HEK293T (cell line): Measurements from ENCODE around the gene C11orf68.
A peak's percentile ranks its signal among the peaks of the same experiment; 100 is the strongest.

Experiments
- CTCF ChIA-PET: fragments of 350-600 bp; formaldehyde crosslinking; extraction: SDS; loops from one replicate; lab custom pipeline; 2021; ENCODE audit warnings: antibody characterized with exemption, inconsistent platforms; lab: Yijun Ruan, JAX
- POLR2A ChIA-PET: fragments of 350-600 bp; formaldehyde crosslinking; extraction: SDS; loops from one replicate; lab custom pipeline; 2020; ENCODE audit warnings: antibody characterized with exemption, inconsistent platforms; lab: Yijun Ruan, JAX
- DNase-seq: peaks from one replicate; pipeline ENCODE4 v3.0.0; 2012; ENCODE audit warnings: mixed read lengths; ENCODE audit errors: extremely low spot score
- ARNT ChIP-seq: fragments of 450-650 bp; IDR thresholded peaks from 2 replicates; pipeline ENCODE4 v1.6.1; 2017; ENCODE audit warnings: mild to moderate bottlenecking
- BHLHE40 ChIP-seq: fragments of 450-650 bp; IDR thresholded peaks from 2 replicates; pipeline ENCODE4 v1.6.1; 2016; ENCODE audit warnings: mild to moderate bottlenecking, moderate library complexity, borderline replicate concordance
- CTBP1 ChIP-seq: fragments of 450-650 bp; IDR thresholded peaks from 2 replicates; pipeline ENCODE4 v1.6.1; 2016; ENCODE audit warnings: borderline replicate concordance
- ELF4 ChIP-seq: fragments of 450-650 bp; IDR thresholded peaks from 2 replicates; pipeline ENCODE4 v1.6.1; 2017; ENCODE audit warnings: antibody characterized with exemption
- FOXA1 ChIP-seq: fragments of 450-650 bp; IDR thresholded peaks from 2 replicates; pipeline ENCODE4 v1.6.1; 2016; ENCODE audit warnings: mild to moderate bottlenecking
- FOXK2 ChIP-seq: fragments of 450-650 bp; IDR thresholded peaks from 2 replicates; pipeline ENCODE4 v1.6.1; 2016; ENCODE audit warnings: mild to moderate bottlenecking
- FOXM1 ChIP-seq: fragments of 450-650 bp; IDR thresholded peaks from 2 replicates; pipeline ENCODE4 v1.6.1; 2017; ENCODE audit warnings: mild to moderate bottlenecking, borderline replicate concordance
- HDGF ChIP-seq: fragments of 450-650 bp; IDR thresholded peaks from 2 replicates; pipeline ENCODE4 v1.6.1; 2017; ENCODE audit warnings: antibody characterized with exemption, borderline replicate concordance
- L3MBTL2 ChIP-seq: fragments of 450-650 bp; conservative IDR thresholded peaks from 2 replicates; pipeline ENCODE4 v1.6.1; 2016; ENCODE audit warnings: mild to moderate bottlenecking
- LEF1 ChIP-seq: fragments of 450-650 bp; IDR thresholded peaks from 2 replicates; pipeline ENCODE4 v1.6.1; 2017; ENCODE audit warnings: mild to moderate bottlenecking, borderline replicate concordance
- NFRKB ChIP-seq: fragments of 450-650 bp; IDR thresholded peaks from 2 replicates; pipeline ENCODE4 v1.6.1; 2016; ENCODE audit warnings: mild to moderate bottlenecking, moderate library complexity
- PKNOX1 ChIP-seq: fragments of 450-650 bp; IDR thresholded peaks from 2 replicates; pipeline ENCODE4 v1.6.1; 2016
- SP1 ChIP-seq: fragments of 450-650 bp; IDR thresholded peaks from 2 replicates; pipeline ENCODE4 v1.6.1; 2017
- SUZ12 ChIP-seq: fragments of 450-650 bp; IDR thresholded peaks from 2 replicates; pipeline ENCODE4 v1.6.1; 2016; ENCODE audit warnings: mild to moderate bottlenecking
- TARDBP ChIP-seq: fragments of 450-650 bp; IDR thresholded peaks from 2 replicates; pipeline ENCODE4 v1.6.1; 2016
- ZNF384 ChIP-seq: fragments of 450-650 bp; IDR thresholded peaks from 2 replicates; pipeline ENCODE4 v1.6.1; 2016

C11orf68 gene

GRCh38 chr11:65918211-65919140 lies at the start of gene C11orf68:
Gene C11orf68 (minus strand): TSS chr11:65919062. CDS start chr11:65919031, 31 bp downstream.
- DNase-seq = peak; percentile 38
- ChIA-PET POLR2A (interaction anchor here (1.0 to 1.7 kb wide), 4 partner anchors 24 to 59 kb away, joined by 3 to 11 read pairs (median 8); partner anchors contain the start of genes CCDC85B, FIBP and MUS81), CTCF (no interaction called here)
- TF ChIP-seq SP1 (no peak), L3MBTL2 (peak; percentile 36; the same call in 1 of the 2 replicates)

- ChIA-PET POLR2A (interaction anchor here (0.6 kb wide), 1 partner anchor 15 kb away, joined by 3 read pairs; no protein-coding TSS in a partner anchor), CTCF (no interaction called here)
- no peak for DNase-seq
- no peak for TF ChIP-seq PKNOX1
- TF ChIP-seq BHLHE40 = no peak
Measured at GRCh38 chr11:65967329-65967934, 48.6 kb upstream of the C11orf68 start.

- ChIA-PET CTCF (interaction anchor here (0.5 kb wide), 1 partner anchor 20 kb away, joined by 6 read pairs; no protein-coding TSS in a partner anchor), POLR2A (no interaction called here)
- DNase-seq = no peak
- TF ChIP-seq L3MBTL2 = no peak
- TF ChIP-seq HDGF = no peak
- no peak for TF ChIP-seq SP1
- no peak for TF ChIP-seq SUZ12
- no peak for TF ChIP-seq BHLHE40
- TF ChIP-seq FOXA1 = no peak
- TF ChIP-seq ARNT = no peak
- no peak for TF ChIP-seq ZNF384
- TF ChIP-seq FOXM1 = no peak
- no peak for TF ChIP-seq CTBP1
- TF ChIP-seq NFRKB = no peak
- TF ChIP-seq TARDBP = no peak
- TF ChIP-seq ELF4 = no peak
- no peak for TF ChIP-seq FOXK2
- no peak for TF ChIP-seq LEF1
- TF ChIP-seq PKNOX1 = no peak
Measured at GRCh38 chr11:65965986-65966762, 47.3 kb upstream of the C11orf68 start.

- POLR2A ChIA-PET = no interaction called here
- DNase-seq = no peak
- CTCF ChIA-PET = no interaction called here
- TF ChIP-seq SP1 (no peak), HDGF (no peak), FOXA1 (no peak), PKNOX1 (no peak), TARDBP (no peak), FOXM1 (no peak), FOXK2 (no peak), BHLHE40 (no peak)
Measured at GRCh38 chr11:65964906-65965305, 46.0 kb upstream of the C11orf68 start.

- DNase-seq = no peak
- ChIA-PET CTCF (no interaction called here), POLR2A (interaction anchor here (0.7 to 1.1 kb wide), 2 partner anchors 40 to 103 kb away, joined by 4 read pairs; partner anchors contain the start of genes BANF1 and EIF1AD)
- no peak for TF ChIP-seq PKNOX1
- no peak for TF ChIP-seq FOXA1
- TF ChIP-seq TARDBP = no peak
- TF ChIP-seq L3MBTL2 = no peak
- TF ChIP-seq CTBP1 = no peak
- TF ChIP-seq BHLHE40 = no peak
- TF ChIP-seq LEF1 = no peak
- TF ChIP-seq FOXM1 = no peak
- TF ChIP-seq NFRKB = no peak
- no peak for TF ChIP-seq HDGF
- no peak for TF ChIP-seq SUZ12
- TF ChIP-seq ARNT = no peak
- TF ChIP-seq SP1 = no peak
- no peak for TF ChIP-seq FOXK2
- no peak for TF ChIP-seq ELF4
- TF ChIP-seq ZNF384 = no peak
Measured at GRCh38 chr11:65962141-65962564, 43.3 kb upstream of the C11orf68 start.
